GM18505 (cell line): ENCODE data around the gene TAF5.
"Not testable (repeated sequence)": the region's sequence is repeated elsewhere in the genome, so short reads cannot be mapped to it uniquely, and the experiment has no call there.

Experiments used
- ATAC-seq: cut with Tn5 transposase; IDR thresholded peaks from one replicate; pipeline ENCODE4 v1.9.1; 2021; ENCODE audit not compliant: unreplicated experiment
- POLR2A ChIP-seq: IDR thresholded peaks from 4 replicates; pipeline ENCODE4 v1.6.1; 2011; ENCODE audit warnings: borderline replicate concordance; ENCODE audit not compliant: insufficient read depth, insufficient read length; ENCODE audit errors: extremely low read depth

TAF5 gene

GRCh38 chr10:103367782-103368518 is at the start of gene TAF5:
Gene TAF5 (plus strand): TSS chr10:103367976. CDS start chr10:103367990, 14 bp downstream.
- ATAC-seq: peak; percentile 53
- peak; percentile 88 for TF ChIP-seq POLR2A

- ATAC-seq: no peak
- no peak for TF ChIP-seq POLR2A
These were observed 39.9 kb upstream of the TAF5 start for GRCh38 chr10:103327906-103328305.

GRCh38 chr10:103333934-103334520 is 33.7 kb upstream of the TAF5 start:
- no peak for ATAC-seq
- no peak for TF ChIP-seq POLR2A

GRCh38 chr10:103334567-103334966 is 33.2 kb upstream of the TAF5 start:
- ATAC-seq: no peak
- no peak for TF ChIP-seq POLR2A

- no peak for ATAC-seq
These were observed 31.4 kb upstream of the TAF5 start for GRCh38 chr10:103336370-103336769.

GRCh38 chr10:103350175-103350516 is 17.6 kb upstream of the TAF5 start:
- no peak for TF ChIP-seq POLR2A
- no peak for ATAC-seq

More at GRCh38 chr10:103336370-103336769, 31.4 kb upstream of the TAF5 start:
- no peak for TF ChIP-seq POLR2A

GRCh38 chr10:103350517-103351260 is 17.1 kb upstream of the TAF5 start, which contains the start of gene PCGF6:
Gene PCGF6 (minus strand): TSS chr10:103351140. CDS start chr10:103351066, 74 bp downstream.
- ATAC-seq: peak; percentile 80

GRCh38 chr10:103353281-103353680 is 14.5 kb upstream of the TAF5 start:
- ATAC-seq: no peak
- no peak for TF ChIP-seq POLR2A

More at GRCh38 chr10:103350517-103351260, 17.1 kb upstream of the TAF5 start, which contains the start of gene PCGF6:
- TF ChIP-seq POLR2A: peak; percentile 55

- not testable (repeated sequence) for ATAC-seq
These were observed 13.2 kb upstream of the TAF5 start for GRCh38 chr10:103354567-103354966.

- ATAC-seq: no peak
- TF ChIP-seq POLR2A: no peak
These were observed 11.7 kb upstream of the TAF5 start for GRCh38 chr10:103355906-103356599.

GRCh38 chr10:103359493-103359892 is 8.3 kb upstream of the TAF5 start:
- ATAC-seq: not testable (repeated sequence)

- ATAC-seq: not testable (repeated sequence)
These were observed 7.0 kb upstream of the TAF5 start for GRCh38 chr10:103360791-103361190.

GRCh38 chr10:103367379-103367781 is 396 bp upstream of the TAF5 start:
- no peak for TF ChIP-seq POLR2A
- no peak for ATAC-seq
